Large intestine (tissue), 3 donors: ENCODE data around the gene DTHD1. TPM values are rescaled to one million over a fixed set of nuclear protein-coding genes. Genes with fewer than 3 reads are reported as not detected.

Experiments
- DNase-seq, 2 donors: peaks; one replicate each; pipeline versions ENCODE4 v3.0.0 to v3.0.0-alpha.2; 2013
- H3K27ac ChIP-seq: one replicate; pipeline ENCODE4 v1.5.1; 2013; ENCODE audit warnings: low read length
- H3K27me3 ChIP-seq: 2 replicates; pipeline ENCODE4 v1.6.1; 2013; ENCODE audit warnings: low read length; ENCODE audit not compliant: control insufficient read depth, insufficient read depth
- H3K36me3 ChIP-seq: 2 replicates; pipeline ENCODE4 v1.6.1; 2013; ENCODE audit warnings: low read length; ENCODE audit not compliant: control insufficient read depth, insufficient read depth
- H3K4me1 ChIP-seq: one replicate; pipeline ENCODE4 v1.6.1; 2013; ENCODE audit warnings: low read length; ENCODE audit not compliant: control insufficient read depth, insufficient read depth
- H3K4me3 ChIP-seq: one replicate; pipeline ENCODE4 v1.5.1; 2013; ENCODE audit warnings: low read length
- H3K9me3 ChIP-seq: one replicate; pipeline ENCODE4 v1.6.1; 2013; ENCODE audit warnings: mild to moderate bottlenecking, low read depth, low read length, moderate library complexity; ENCODE audit not compliant: control insufficient read depth
- WGBS: methylation state at CpG from one replicate; pipeline ENCODE4 v1.1.5; 2013; ENCODE audit warnings: low lambda C conversion rate; ENCODE audit not compliant: insufficient coverage; 5-methylcytosine and 5-hydroxymethylcytosine counted together
- polyA plus RNA-seq: library from polyadenylated mRNA; unstranded; fragments of 120-200 nt; gene quantifications from one replicate; pipeline ENCODE4 v1.2.1, GENCODE V29; 2013

The DTHD1 gene
- polyA plus RNA-seq, 1 donor, result 0.16 TPM

GRCh38 chr4:36386691-36387090 lies 105.3 kb downstream of the DTHD1 start:
- Histone ChIP-seq H3K9me3 (no peaks in the 10 kb centered on the region), H3K27me3 (no peaks in the 10 kb centered on the region), H3K27ac (no peak overlapping the region), H3K4me3 (no peak overlapping the region), H3K36me3 (no peaks in the 10 kb centered on the region), H3K4me1 (no peaks in the 10 kb centered on the region)
- no peak for DNase-seq

DNA sequence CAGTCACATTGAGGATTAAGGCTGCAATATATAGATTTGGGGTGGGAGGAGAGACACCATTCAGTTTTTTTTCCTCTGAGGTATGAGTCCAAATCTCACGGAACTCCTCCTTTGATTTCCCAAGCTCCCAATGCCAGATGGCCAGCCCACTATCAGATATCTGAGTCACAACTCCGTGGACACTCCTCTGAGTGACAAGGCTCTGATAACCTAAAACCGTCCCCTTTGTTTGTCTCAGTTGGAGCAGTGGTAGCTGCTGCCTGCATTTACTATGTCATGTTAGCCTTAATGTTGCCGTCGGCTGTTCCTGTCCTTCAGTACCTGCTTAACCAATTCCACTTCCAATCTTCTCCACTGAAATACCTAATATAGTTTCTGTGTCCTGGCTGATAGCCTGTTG lies 107.3 kb downstream of the DTHD1 start:
- no peak for DNase-seq
- Histone ChIP-seq H3K9me3 (no peaks in the 10 kb centered on the region), H3K36me3 (no peaks in the 10 kb centered on the region), H3K4me1 (no peaks in the 10 kb centered on the region), H3K27me3 (no peaks in the 10 kb centered on the region), H3K4me3 (no peak overlapping the region), H3K27ac (no peak overlapping the region)
- 33% methylated on average over 3 of the region's 5 CpGs for WGBS

DNA sequence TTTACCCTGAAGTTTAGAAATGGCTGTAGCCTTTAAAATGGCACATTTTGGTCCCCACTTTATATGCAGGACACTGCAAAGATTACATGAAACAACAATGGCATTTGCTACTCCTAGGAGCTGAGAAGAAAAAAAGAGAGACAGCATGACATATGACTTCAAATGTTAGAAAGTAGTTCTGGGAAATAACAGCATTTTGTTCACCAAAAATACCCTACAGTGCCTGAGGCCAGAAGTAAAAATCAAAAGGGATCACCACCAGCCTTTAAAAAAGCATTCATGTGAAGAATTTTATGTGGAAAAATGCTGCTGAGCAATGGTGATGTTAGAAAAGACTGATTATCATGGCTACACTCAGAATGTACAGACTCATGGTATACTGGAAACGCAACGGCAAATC lies 110.0 kb downstream of the DTHD1 start:
- no peaks in the 10 kb centered on the region for H3K9me3 ChIP-seq
- no peak overlapping the region for H3K27ac ChIP-seq
- no peaks in the 10 kb centered on the region for H3K36me3 ChIP-seq
- no peak for DNase-seq
- peaks cover 4% of the 10 kb centered on the region for H3K27me3 ChIP-seq
- no peaks in the 10 kb centered on the region for H3K4me1 ChIP-seq
- no peak overlapping the region for H3K4me3 ChIP-seq
- WGBS, result no CpG with 5 or more reads among the region's 2 CpGs

DNA sequence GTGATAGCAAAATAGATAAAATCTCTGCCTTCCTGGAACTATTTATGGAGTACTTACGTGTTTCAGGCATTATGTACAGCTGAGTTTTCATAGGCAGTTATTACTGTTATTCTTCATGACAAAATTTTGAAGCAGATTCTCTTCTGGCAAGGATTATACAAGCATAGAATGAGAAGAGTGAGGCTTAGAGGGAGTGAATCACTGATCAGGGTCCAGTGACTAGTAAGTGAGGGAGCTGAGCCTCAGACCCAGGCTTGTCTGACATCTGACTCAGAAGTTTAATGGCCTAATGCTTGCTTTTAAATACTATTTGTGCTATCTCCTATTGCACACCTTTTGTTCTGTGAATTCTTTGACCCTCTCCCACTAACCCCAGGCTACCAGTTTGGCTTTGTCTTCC lies 110.6 kb downstream of the DTHD1 start:
- H3K4me3 ChIP-seq, result no peak overlapping the region
- H3K36me3 ChIP-seq, result no peaks in the 10 kb centered on the region
- no peaks in the 10 kb centered on the region for H3K4me1 ChIP-seq
- H3K27ac ChIP-seq, result no peak overlapping the region
- peaks cover 4% of the 10 kb centered on the region for H3K27me3 ChIP-seq
- H3K9me3 ChIP-seq, result no peaks in the 10 kb centered on the region
- no CpG with 5 or more reads among the region's 1 CpG for WGBS
- no peak for DNase-seq

DNA sequence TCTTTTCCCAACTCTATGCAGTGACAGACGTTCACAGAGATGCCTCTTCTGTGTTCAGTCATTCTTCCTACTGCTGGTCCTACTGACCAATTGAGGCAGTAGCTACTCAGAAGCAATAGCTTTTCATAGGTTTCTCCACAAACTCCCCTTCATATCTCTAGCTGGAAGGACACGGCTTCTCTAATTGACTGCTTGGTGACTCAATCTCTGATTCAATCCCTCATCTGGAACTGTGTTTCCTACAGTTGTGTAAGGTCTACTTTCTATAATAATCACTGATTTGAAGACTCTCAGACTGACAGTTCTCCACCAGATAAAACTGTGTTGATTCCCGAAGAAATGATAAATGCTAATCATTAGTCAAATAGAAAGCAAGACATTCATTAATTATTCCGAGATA lies 111.5 kb downstream of the DTHD1 start:
- 100% methylated on average over 1 of the region's 4 CpGs for WGBS
- no peak for DNase-seq

More for the DNA sequence above, 111.5 kb downstream of the DTHD1 start:
- Histone ChIP-seq H3K27me3 (peaks cover 4% of the 10 kb centered on the region), H3K27ac (no peak overlapping the region), H3K4me1 (no peaks in the 10 kb centered on the region), H3K36me3 (no peaks in the 10 kb centered on the region), H3K4me3 (no peak overlapping the region), H3K9me3 (no peaks in the 10 kb centered on the region)

Other genes with a start within 250 kb of the DTHD1 start
- 13.6 TPM for gene ARAP2, start 37.1 kb upstream of the DTHD1 start, polyA plus RNA-seq